ENCODE results near the gene CEACAM1. TPM values are rescaled to one million over a fixed set of nuclear protein-coding genes. Genes with fewer than 3 reads are reported as not detected.

CEACAM1 gene
- total RNA-seq, 1 donor from 2014 or later: 13.8 TPM

GRCh38 chr19:42480335-42481095, 47.8 kb downstream of the CEACAM1 start:
- DNase-seq: no peak
- peak; percentile 70 to 88 for ATAC-seq

GRCh38 chr19:42479736-42480135, 48.5 kb downstream of the CEACAM1 start:
- Histone ChIP-seq H3K27ac (no peak overlapping the region), H3K4me1 (peaks cover 19% of the 10 kb centered on the region), H3K4me3 (no peak overlapping the region), H3K27me3 (ENCODE audit: low read depth) (no peaks in the 10 kb centered on the region), H3K9me3 (no peaks in the 10 kb centered on the region), H3K36me3 (no peaks in the 10 kb centered on the region)
- intact Hi-C loops (cut with DNase I): no loop called here
- no peak for ATAC-seq
- TF ChIP-seq, protein P1, sequence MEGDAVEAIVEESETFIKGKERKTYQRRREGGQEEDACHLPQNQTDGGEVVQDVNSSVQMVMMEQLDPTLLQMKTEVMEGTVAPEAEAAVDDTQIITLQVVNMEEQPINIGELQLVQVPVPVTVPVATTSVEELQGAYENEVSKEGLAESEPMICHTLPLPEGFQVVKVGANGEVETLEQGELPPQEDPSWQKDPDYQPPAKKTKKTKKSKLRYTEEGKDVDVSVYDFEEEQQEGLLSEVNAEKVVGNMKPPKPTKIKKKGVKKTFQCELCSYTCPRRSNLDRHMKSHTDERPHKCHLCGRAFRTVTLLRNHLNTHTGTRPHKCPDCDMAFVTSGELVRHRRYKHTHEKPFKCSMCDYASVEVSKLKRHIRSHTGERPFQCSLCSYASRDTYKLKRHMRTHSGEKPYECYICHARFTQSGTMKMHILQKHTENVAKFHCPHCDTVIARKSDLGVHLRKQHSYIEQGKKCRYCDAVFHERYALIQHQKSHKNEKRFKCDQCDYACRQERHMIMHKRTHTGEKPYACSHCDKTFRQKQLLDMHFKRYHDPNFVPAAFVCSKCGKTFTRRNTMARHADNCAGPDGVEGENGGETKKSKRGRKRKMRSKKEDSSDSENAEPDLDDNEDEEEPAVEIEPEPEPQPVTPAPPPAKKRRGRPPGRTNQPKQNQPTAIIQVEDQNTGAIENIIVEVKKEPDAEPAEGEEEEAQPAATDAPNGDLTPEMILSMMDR (IDR thresholded peaks at IDR 0.05): no peak
- DNase-seq: no peak

More at GRCh38 chr19:42480335-42481095, 47.8 kb downstream of the CEACAM1 start:
- no peaks in the 10 kb centered on the region for H3K36me3 ChIP-seq
- TF ChIP-seq, protein P1 (IDR thresholded peaks at IDR 0.05): no peak
- H3K9me3 ChIP-seq: no peaks in the 10 kb centered on the region
- H3K4me1 ChIP-seq: peaks cover 19% of the 10 kb centered on the region
- H3K4me3 ChIP-seq: no peak overlapping the region
- H3K27me3 ChIP-seq (ENCODE audit: low read depth): no peaks in the 10 kb centered on the region
- intact Hi-C loops (cut with DNase I): no loop called here
- H3K27ac ChIP-seq: peak overlapping the region; percentile 54

- Histone ChIP-seq H3K4me3 (no peak overlapping the region), H3K27me3 (ENCODE audit: low read depth) (no peaks in the 10 kb centered on the region), H3K4me1 (peaks cover 19% of the 10 kb centered on the region), H3K27ac (no peak overlapping the region), H3K9me3 (no peaks in the 10 kb centered on the region), H3K36me3 (no peaks in the 10 kb centered on the region)
- intact Hi-C loops (cut with DNase I): no loop called here
- DNase-seq (no peak), ATAC-seq (no peak)
- TF ChIP-seq, protein P1 (IDR thresholded peaks at IDR 0.05): no peak
Measured at GRCh38 chr19:42478765-42479311, 49.4 kb downstream of the CEACAM1 start.

GRCh38 chr19:42477933-42478332, 50.3 kb downstream of the CEACAM1 start:
- Histone ChIP-seq H3K9me3 (no peaks in the 10 kb centered on the region), H3K4me3 (no peak overlapping the region), H3K4me1 (peaks cover 19% of the 10 kb centered on the region), H3K27ac (no peak overlapping the region), H3K36me3 (no peaks in the 10 kb centered on the region), H3K27me3 (ENCODE audit: low read depth) (no peaks in the 10 kb centered on the region)
- ATAC-seq (no peak), DNase-seq (no peak)
- TF ChIP-seq, protein P1 (IDR thresholded peaks at IDR 0.05): no peak
- intact Hi-C loops (cut with DNase I): no loop called here

GRCh38 chr19:42477117-42477516, 51.2 kb downstream of the CEACAM1 start:
- intact Hi-C loops (cut with DNase I): no loop called here
- Histone ChIP-seq H3K27me3 (ENCODE audit: low read depth) (no peaks in the 10 kb centered on the region), H3K27ac (no peak overlapping the region), H3K4me3 (no peak overlapping the region), H3K36me3 (no peaks in the 10 kb centered on the region), H3K4me1 (peaks cover 19% of the 10 kb centered on the region), H3K9me3 (no peaks in the 10 kb centered on the region)
- ATAC-seq (no peak), DNase-seq (no peak)
- TF ChIP-seq, protein P1 (IDR thresholded peaks at IDR 0.05): no peak
